ES-I3 (cell line): ENCODE results near the gene MRPL55.

Experiments
- H3K36me3 ChIP-seq: 2 replicates; pipeline ENCODE4 v1.6.1; 2013; ENCODE audit warnings: mild to moderate bottlenecking, low read length, control low read depth, moderate library complexity; ENCODE audit not compliant: insufficient read depth
- H3K4me1 ChIP-seq: 2 replicates; pipeline ENCODE4 v1.6.1; 2013; ENCODE audit warnings: mild to moderate bottlenecking, control low read depth, low read length; ENCODE audit not compliant: insufficient read depth
- H3K9ac ChIP-seq: 2 replicates; pipeline ENCODE4 v1.6.1; 2013; ENCODE audit warnings: low read depth, mild to moderate bottlenecking, low read length, moderate library complexity
- H3K9me3 ChIP-seq: 2 replicates; pipeline ENCODE4 v1.6.1; 2013; ENCODE audit warnings: mild to moderate bottlenecking, low read length, moderate library complexity; ENCODE audit not compliant: control insufficient read depth, insufficient read depth

MRPL55 gene

DNA sequence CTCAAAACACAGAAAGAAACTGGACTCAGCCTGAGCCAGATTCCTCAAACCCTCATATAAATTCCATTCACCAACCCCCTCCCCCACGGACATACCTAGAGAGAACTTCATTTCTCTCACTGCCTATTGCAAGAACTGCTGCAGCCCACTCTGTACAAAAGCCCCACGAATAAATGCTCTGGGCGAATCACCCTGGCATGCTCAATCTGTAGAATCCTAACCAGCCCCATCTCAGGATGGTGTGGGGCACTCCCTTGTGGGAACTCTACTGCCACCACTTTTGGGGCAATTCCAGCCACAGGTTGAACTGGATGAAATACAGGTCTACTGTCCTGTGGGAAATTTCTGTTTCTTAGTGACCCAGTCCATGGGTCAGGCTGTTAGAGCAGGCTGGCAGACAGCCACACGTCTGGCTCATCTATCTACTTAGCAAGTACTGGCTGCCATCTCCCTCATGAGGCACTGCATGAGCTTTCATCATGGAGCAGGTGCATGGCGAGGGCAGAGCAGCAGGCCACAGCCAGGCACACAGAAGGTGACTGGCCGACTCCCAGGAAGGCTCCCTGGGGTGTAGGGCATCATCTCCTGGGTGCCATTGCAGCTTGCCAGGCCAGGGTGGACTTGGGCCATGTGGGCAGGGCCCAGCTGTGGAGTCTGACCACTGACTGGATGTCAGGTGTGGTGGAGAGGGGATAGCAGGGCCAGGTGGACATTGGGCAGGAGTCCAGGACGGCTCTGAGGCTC is 4.4 kb downstream of the MRPL55 start:
- Histone ChIP-seq H3K9ac (no peak overlapping the region), H3K4me1 (no peaks in the 10 kb centered on the region), H3K36me3 (peaks cover 5% of the 10 kb centered on the region), H3K9me3 (no peaks in the 10 kb centered on the region)

GRCh38 chr1:228102791-228103620 is 6.1 kb downstream of the MRPL55 start, which contains the start of gene C1orf35:
C1orf35 (minus strand) TSS chr1:228103325; CDS start chr1:228103227, 98 bp downstream.
- H3K9me3 ChIP-seq, result no peaks in the 10 kb centered on the region
- peak within 1 kb of the TSS; percentile 84 for H3K9ac ChIP-seq
- peaks cover 8% of the 10 kb centered on the region for H3K36me3 ChIP-seq
- H3K4me1 ChIP-seq, result no peaks in the 10 kb centered on the region

DNA sequence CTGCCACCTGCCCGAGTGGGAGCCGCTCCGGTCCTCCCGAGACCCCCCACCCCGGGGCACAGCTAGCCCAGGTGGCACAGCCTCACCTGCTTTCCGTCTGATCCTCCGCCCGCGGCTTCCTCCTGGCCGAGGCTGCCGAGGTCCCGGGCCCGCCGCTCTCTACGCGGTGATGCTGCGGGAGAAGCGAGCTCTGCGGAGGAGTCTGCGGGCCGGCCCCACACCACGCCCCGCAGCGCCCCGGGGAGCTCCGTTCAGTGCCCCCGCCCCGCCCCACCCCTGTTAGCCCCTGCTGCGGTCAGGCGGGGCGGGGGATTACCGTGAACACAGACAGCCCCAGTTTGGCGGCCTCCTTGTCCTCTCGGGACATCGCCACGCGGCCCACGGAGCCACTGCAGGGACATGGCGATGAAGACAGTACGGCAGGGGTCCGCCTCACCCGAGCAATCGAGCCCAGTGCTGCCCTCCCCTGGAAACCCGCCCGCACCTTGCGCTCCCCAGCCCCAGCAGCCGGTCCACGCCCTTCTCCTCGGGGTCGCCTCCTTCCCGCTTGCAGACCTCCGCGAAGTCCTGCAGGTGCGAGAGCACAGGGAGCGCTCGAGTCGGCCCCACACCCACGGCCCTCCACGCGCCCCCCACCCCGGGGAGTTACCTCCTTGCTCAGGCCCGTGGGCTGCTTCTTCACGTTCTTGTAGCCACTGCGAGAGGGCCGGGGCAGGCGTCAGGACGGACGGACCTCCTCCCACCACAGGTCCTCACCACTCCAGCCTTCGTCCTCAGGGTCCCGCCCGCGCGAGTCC is 6.9 kb downstream of the MRPL55 start:
- H3K4me1 ChIP-seq, result no peaks in the 10 kb centered on the region
- H3K36me3 ChIP-seq, result peaks cover 8% of the 10 kb centered on the region
- peak overlapping the region; percentile 77 for H3K9ac ChIP-seq
- H3K9me3 ChIP-seq, result no peaks in the 10 kb centered on the region

GRCh38 chr1:228101614-228101993 is 7.5 kb downstream of the MRPL55 start:
- H3K4me1 ChIP-seq, result no peaks in the 10 kb centered on the region
- peaks cover 7% of the 10 kb centered on the region for H3K36me3 ChIP-seq
- H3K9me3 ChIP-seq, result no peaks in the 10 kb centered on the region
- peak overlapping the region; percentile 77; the same call in 1 of the 2 replicates for H3K9ac ChIP-seq

- Histone ChIP-seq H3K9ac (no peak overlapping the region), H3K36me3 (peaks cover 3% of the 10 kb centered on the region; the same call in 1 of the 2 replicates), H3K9me3 (no peaks in the 10 kb centered on the region), H3K4me1 (no peaks in the 10 kb centered on the region)
Observed at GRCh38 chr1:228100822-228101613, 8.1 kb downstream of the MRPL55 start.

- H3K9me3 ChIP-seq, result 0 out of 2 replicates have a peak, but pooled peaks cover 3% of the 10 kb centered on the region
- H3K9ac ChIP-seq, result no peak overlapping the region
- H3K4me1 ChIP-seq, result no peaks in the 10 kb centered on the region
- H3K36me3 ChIP-seq, result peaks cover 3% of the 10 kb centered on the region; the same call in 1 of the 2 replicates
Observed at GRCh38 chr1:228099331-228099732, 9.8 kb downstream of the MRPL55 start.

DNA sequence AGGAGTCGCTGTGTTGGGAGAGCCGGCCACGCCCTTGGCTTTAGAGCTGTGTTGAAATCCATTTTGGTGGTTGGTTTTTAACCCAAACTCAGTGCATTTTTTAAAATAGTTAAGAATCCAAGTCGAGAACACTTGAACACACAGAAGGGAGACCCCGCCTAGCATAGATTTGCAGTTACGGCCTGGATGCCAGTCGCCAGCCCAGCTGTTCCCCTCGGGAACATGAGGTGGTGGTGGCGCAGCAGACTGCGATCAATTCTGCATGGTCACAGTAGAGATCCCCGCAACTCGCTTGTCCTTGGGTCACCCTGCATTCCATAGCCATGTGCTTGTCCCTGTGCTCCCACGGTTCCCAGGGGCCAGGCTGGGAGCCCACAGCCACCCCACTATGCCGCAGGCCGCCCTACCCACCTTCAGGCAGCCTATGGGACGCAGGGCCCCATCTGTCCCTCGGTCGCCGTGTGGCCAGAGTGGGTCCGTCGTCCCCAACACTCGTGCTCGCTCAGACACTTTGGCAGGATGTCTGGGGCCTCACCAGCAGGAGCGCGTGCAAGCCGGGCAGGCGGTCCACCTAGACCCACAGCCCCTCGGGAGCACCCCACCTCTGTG is 10.7 kb downstream of the MRPL55 start:
- Histone ChIP-seq H3K36me3 (peaks cover 3% of the 10 kb centered on the region; the same call in 1 of the 2 replicates), H3K9ac (no peak overlapping the region), H3K9me3 (0 out of 2 replicates have a peak, but pooled peaks cover 3% of the 10 kb centered on the region), H3K4me1 (no peaks in the 10 kb centered on the region)

DNA sequence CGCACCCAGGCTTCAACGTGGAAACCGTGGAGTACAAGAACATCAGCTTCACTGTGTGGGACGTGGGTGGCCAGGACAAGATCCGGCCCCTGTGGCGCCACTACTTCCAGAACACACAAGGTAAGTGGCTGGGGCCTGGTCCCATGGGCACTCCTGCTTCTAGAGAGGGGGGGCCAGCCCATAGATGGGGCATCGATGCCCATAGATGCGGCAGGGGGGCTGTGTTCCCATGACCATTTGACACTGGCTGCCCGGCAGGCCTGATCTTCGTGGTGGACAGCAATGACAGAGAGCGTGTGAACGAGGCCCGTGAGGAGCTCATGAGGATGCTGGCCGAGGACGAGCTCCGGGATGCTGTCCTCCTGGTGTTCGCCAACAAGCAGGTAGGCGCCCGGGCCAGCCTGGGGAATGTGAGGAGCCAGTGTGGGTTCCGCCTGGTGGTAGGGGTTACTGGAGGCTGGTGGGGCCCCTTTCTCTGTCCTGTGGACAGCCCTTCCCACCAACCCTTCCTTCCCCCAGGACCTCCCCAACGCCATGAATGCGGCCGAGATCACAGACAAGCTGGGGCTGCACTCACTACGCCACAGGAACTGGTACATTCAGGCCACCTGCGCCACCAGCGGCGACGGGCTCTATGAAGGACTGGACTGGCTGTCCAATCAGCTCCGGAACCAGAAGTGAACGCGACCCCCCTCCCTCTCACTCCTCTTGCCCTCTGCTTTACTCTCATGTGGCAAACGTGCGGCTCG is 11.6 kb downstream of the MRPL55 start:
- Histone ChIP-seq H3K4me1 (no peaks in the 10 kb centered on the region), H3K9ac (no peak overlapping the region), H3K36me3 (peaks cover 3% of the 10 kb centered on the region; the same call in 1 of the 2 replicates), H3K9me3 (0 out of 2 replicates have a peak, but pooled peaks cover 3% of the 10 kb centered on the region)

DNA sequence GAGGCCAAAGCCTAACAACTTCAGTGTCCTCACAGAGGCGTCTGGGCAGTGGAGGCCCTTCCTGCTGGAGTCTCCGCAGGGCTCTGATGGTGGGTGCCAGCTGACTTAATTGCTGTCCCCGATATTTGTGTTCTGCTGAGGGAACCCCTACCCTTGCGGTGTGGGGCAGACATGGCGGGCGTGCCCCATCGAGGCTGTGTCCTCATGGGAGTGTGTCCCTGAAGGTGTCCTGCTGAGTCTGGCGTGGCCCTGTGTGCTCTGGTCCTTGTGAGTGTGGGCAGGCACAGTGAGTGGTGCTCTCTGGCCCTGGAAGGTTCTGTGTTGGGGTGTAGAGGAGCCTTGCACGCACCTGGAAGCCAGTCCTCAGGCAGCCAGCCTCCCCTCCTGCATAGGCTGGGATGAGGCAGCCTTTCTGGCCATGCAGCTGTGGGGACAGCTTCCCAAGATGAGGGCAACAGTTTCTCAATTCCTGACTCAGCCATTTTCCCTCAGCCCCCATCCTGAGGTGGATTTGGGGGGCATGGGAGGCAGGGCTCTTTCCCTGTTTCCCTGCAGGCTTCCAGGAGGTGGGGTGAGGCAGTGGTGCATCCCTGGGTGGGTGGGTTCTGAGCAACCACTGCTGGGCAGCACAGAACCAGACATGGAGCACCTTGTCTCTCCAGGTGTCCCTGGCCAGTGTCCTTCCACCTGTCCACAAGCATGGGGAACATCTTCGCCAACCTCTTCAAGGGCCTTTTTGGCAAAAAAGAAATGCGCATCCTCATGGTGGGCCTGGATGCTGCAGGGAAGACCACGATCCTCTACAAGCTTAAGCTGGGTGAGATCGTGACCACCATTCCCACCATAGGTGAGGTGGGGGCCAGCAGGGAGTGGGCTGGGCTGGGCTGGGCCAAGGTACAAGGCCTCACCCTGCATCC is 12.4 kb downstream of the MRPL55 start:
- H3K9ac ChIP-seq, result no peak overlapping the region
- no peaks in the 10 kb centered on the region for H3K4me1 ChIP-seq
- H3K9me3 ChIP-seq, result 0 out of 2 replicates have a peak, but pooled peaks cover 3% of the 10 kb centered on the region
- peaks cover 3% of the 10 kb centered on the region; the same call in 1 of the 2 replicates for H3K36me3 ChIP-seq

- peaks cover 3% of the 10 kb centered on the region; the same call in 1 of the 2 replicates for H3K36me3 ChIP-seq
- no peak overlapping the region for H3K9ac ChIP-seq
- H3K9me3 ChIP-seq, result 0 out of 2 replicates have a peak, but pooled peaks cover 3% of the 10 kb centered on the region
- no peaks in the 10 kb centered on the region for H3K4me1 ChIP-seq
Observed at GRCh38 chr1:228095938-228096337, 13.2 kb downstream of the MRPL55 start.

DNA sequence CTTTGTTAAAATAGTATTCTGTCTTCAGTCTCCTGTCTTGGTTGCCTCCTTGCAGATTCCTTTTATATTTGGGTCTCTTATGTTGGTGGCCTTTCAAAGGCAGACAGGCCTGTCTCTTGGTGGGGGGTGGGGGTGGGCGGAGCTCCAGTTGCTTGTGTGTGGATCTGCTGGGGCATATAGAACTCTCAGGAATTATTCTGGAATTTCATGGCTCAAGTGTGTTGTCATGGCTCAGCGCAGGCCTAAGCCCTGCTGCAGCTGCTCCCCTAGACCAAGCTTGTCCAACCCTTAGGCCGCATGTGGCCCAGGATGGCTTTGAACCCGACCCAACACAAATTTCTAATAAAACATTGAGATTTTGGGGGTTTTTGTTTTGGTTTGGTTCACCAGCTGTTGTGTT is 13.9 kb downstream of the MRPL55 start:
- Histone ChIP-seq H3K9ac (no peak overlapping the region), H3K9me3 (0 out of 2 replicates have a peak, but pooled peaks cover 3% of the 10 kb centered on the region), H3K4me1 (no peaks in the 10 kb centered on the region), H3K36me3 (0 out of 2 replicates have a peak, but pooled peaks cover 3% of the 10 kb centered on the region)
